ENCODE data around the gene DPAGT1. TPM values are rescaled to one million over a fixed set of nuclear protein-coding genes. Genes with fewer than 3 reads are reported as not detected.
A peak's percentile ranks its signal among the peaks of the same experiment; 100 is the strongest.
"Not testable (repeated sequence)": the region's sequence is repeated elsewhere in the genome, so short reads cannot be mapped to it uniquely, and the experiment has no call there.

Gene DPAGT1
- 10 to 100 TPM; 57.6 to 85.7 TPM for total RNA-seq

GRCh38 chr11:119101759-119102423 is at the start of gene DPAGT1:
Gene DPAGT1 (minus strand): TSS chr11:119101853. CDS start chr11:119101655, 198 bp downstream.
- no peaks in the 10 kb centered on the region for H3K9me3 Mint-ChIP-seq
- H3K27me3 Mint-ChIP-seq, result no peaks in the 10 kb centered on the region
- H3K36me3 Mint-ChIP-seq (ENCODE audit: low read depth), result peaks cover 37% of the 10 kb centered on the region
- ATAC-seq (replicated peaks), result peak; percentile 88
- peak within 1 kb of the TSS; percentile 96 for H3K27ac Mint-ChIP-seq
- peak within 1 kb of the TSS; percentile 84 for H3K4me3 Mint-ChIP-seq
- H3K4me1 Mint-ChIP-seq, result peaks cover 22% of the 10 kb centered on the region

- no peak for ATAC-seq (replicated peaks)
- Mint-ChIP-seq H3K36me3 (ENCODE audit: low read depth) (no peaks in the 10 kb centered on the region), H3K4me1 (no peaks in the 10 kb centered on the region), H3K9me3 (no peaks in the 10 kb centered on the region), H3K4me3 (peak overlapping the region; percentile 33), H3K27me3 (peaks cover 27% of the 10 kb centered on the region), H3K27ac (no peak overlapping the region)
These were observed 48.2 kb upstream of the DPAGT1 start for GRCh38 chr11:119149786-119150275.

- Mint-ChIP-seq H3K36me3 (ENCODE audit: low read depth) (no peaks in the 10 kb centered on the region), H3K4me3 (peak within 1 kb of the TSS; percentile 55), H3K27ac (no peak within 1 kb of the TSS), H3K27me3 (peaks cover 27% of the 10 kb centered on the region), H3K9me3 (no peaks in the 10 kb centered on the region), H3K4me1 (no peaks in the 10 kb centered on the region)
- ATAC-seq (replicated peaks), result peak; percentile 66
These were observed 47.5 kb upstream of the DPAGT1 start, which contains the start of gene ABCG4 for GRCh38 chr11:119149018-119149785. Gene ABCG4 (plus strand): TSS chr11:119149052. CDS start chr11:119149966, 914 bp downstream.

GRCh38 chr11:119148720-119149017 is 47.0 kb upstream of the DPAGT1 start:
- H3K36me3 Mint-ChIP-seq (ENCODE audit: low read depth), result no peaks in the 10 kb centered on the region
- ATAC-seq (replicated peaks), result no peak
- no peaks in the 10 kb centered on the region for H3K4me1 Mint-ChIP-seq
- H3K4me3 Mint-ChIP-seq, result peak overlapping the region; percentile 55
- no peak overlapping the region for H3K27ac Mint-ChIP-seq
- H3K9me3 Mint-ChIP-seq, result no peaks in the 10 kb centered on the region
- peaks cover 30% of the 10 kb centered on the region for H3K27me3 Mint-ChIP-seq

GRCh38 chr11:119147604-119148333 is 46.1 kb upstream of the DPAGT1 start:
- Mint-ChIP-seq H3K36me3 (ENCODE audit: low read depth) (no peaks in the 10 kb centered on the region), H3K9me3 (no peaks in the 10 kb centered on the region), H3K27me3 (peaks cover 31% of the 10 kb centered on the region), H3K27ac (no peak overlapping the region), H3K4me1 (no peaks in the 10 kb centered on the region), H3K4me3 (peak overlapping the region; percentile 55)
- ATAC-seq (replicated peaks), result no peak

- no peaks in the 10 kb centered on the region for H3K4me1 Mint-ChIP-seq
- H3K27me3 Mint-ChIP-seq, result peaks cover 31% of the 10 kb centered on the region
- H3K36me3 Mint-ChIP-seq (ENCODE audit: low read depth), result no peaks in the 10 kb centered on the region
- ATAC-seq (replicated peaks), result no peak
- H3K4me3 Mint-ChIP-seq, result no peak overlapping the region
- H3K9me3 Mint-ChIP-seq, result no peaks in the 10 kb centered on the region
- H3K27ac Mint-ChIP-seq, result no peak overlapping the region
These were observed 43.9 kb upstream of the DPAGT1 start for GRCh38 chr11:119145551-119145950.

GRCh38 chr11:119144825-119145486 is 43.3 kb upstream of the DPAGT1 start:
- Mint-ChIP-seq H3K27me3 (peaks cover 31% of the 10 kb centered on the region), H3K4me1 (no peaks in the 10 kb centered on the region), H3K4me3 (no peak overlapping the region), H3K9me3 (no peaks in the 10 kb centered on the region), H3K27ac (no peak overlapping the region), H3K36me3 (ENCODE audit: low read depth) (no peaks in the 10 kb centered on the region)
- ATAC-seq (replicated peaks), result peak; percentile 51

GRCh38 chr11:119139276-119139675 is 37.6 kb upstream of the DPAGT1 start:
- ATAC-seq (replicated peaks), result not testable (repeated sequence)

GRCh38 chr11:119134389-119134978 is 32.8 kb upstream of the DPAGT1 start:
- H3K27ac Mint-ChIP-seq, result no peak overlapping the region
- peaks cover 7% of the 10 kb centered on the region for H3K27me3 Mint-ChIP-seq
- no peak overlapping the region for H3K4me3 Mint-ChIP-seq
- no peak for ATAC-seq (replicated peaks)
- H3K36me3 Mint-ChIP-seq (ENCODE audit: low read depth), result peaks cover 49% of the 10 kb centered on the region
- no peaks in the 10 kb centered on the region for H3K4me1 Mint-ChIP-seq
- no peaks in the 10 kb centered on the region for H3K9me3 Mint-ChIP-seq

More at GRCh38 chr11:119139276-119139675, 37.6 kb upstream of the DPAGT1 start:
- H3K4me1 Mint-ChIP-seq; H3K36me3 Mint-ChIP-seq (ENCODE audit: low read depth); H3K9me3 Mint-ChIP-seq; H3K27ac Mint-ChIP-seq; H3K4me3 Mint-ChIP-seq: not testable (repeated sequence)
- peaks cover 14% of the 10 kb centered on the region for H3K27me3 Mint-ChIP-seq

GRCh38 chr11:119130662-119131061 is 29.0 kb upstream of the DPAGT1 start:
- H3K36me3 Mint-ChIP-seq (ENCODE audit: low read depth), result peaks cover 79% of the 10 kb centered on the region
- H3K27ac Mint-ChIP-seq, result no peak overlapping the region
- H3K4me3 Mint-ChIP-seq, result no peak overlapping the region
- H3K9me3 Mint-ChIP-seq, result no peaks in the 10 kb centered on the region
- H3K27me3 Mint-ChIP-seq, result no peaks in the 10 kb centered on the region
- H3K4me1 Mint-ChIP-seq, result peaks cover 6% of the 10 kb centered on the region
- no peak for ATAC-seq (replicated peaks)

GRCh38 chr11:119126675-119127268 is 25.1 kb upstream of the DPAGT1 start:
- ATAC-seq (replicated peaks), result no peak
- H3K27ac Mint-ChIP-seq, result peak overlapping the region; percentile 63
- H3K4me3 Mint-ChIP-seq, result no peak overlapping the region
- peaks cover 80% of the 10 kb centered on the region for H3K36me3 Mint-ChIP-seq (ENCODE audit: low read depth)
- H3K9me3 Mint-ChIP-seq, result no peaks in the 10 kb centered on the region
- H3K4me1 Mint-ChIP-seq, result peaks cover 18% of the 10 kb centered on the region
- H3K27me3 Mint-ChIP-seq, result no peaks in the 10 kb centered on the region

GRCh38 chr11:119125821-119126220 is 24.2 kb upstream of the DPAGT1 start:
- Mint-ChIP-seq H3K27ac (no peak overlapping the region), H3K9me3 (no peaks in the 10 kb centered on the region), H3K4me1 (peaks cover 19% of the 10 kb centered on the region), H3K4me3 (no peak overlapping the region), H3K36me3 (ENCODE audit: low read depth) (peaks cover 75% of the 10 kb centered on the region), H3K27me3 (no peaks in the 10 kb centered on the region)
- no peak for ATAC-seq (replicated peaks)

- peak; percentile 8 for ATAC-seq (replicated peaks)
- Mint-ChIP-seq H3K36me3 (ENCODE audit: low read depth) (peaks cover 41% of the 10 kb centered on the region), H3K27ac (peak overlapping the region; percentile 87), H3K4me1 (peaks cover 23% of the 10 kb centered on the region), H3K27me3 (no peaks in the 10 kb centered on the region), H3K4me3 (peak overlapping the region; percentile 88), H3K9me3 (no peaks in the 10 kb centered on the region)
These were observed 20.1 kb upstream of the DPAGT1 start for GRCh38 chr11:119121811-119122124.

All from activated T-helper 17 cell treated with anti-CD3 and anti-CD28 coated beads, Interleukin-2, amount 50 U/mL, for 72 hours (primary cell).